H9 (cell line): ENCODE results near the gene CSRNP2. TPM values are rescaled to one million over a fixed set of nuclear protein-coding genes. Genes with fewer than 3 reads are reported as not detected.

Experiments
- DNase-seq: peaks from one replicate; pipeline ENCODE4 v3.0.0-alpha.2; 2017
- H2AFZ ChIP-seq: one replicate; pipeline ENCODE4 v1.6.1; 2013; ENCODE audit warnings: mild to moderate bottlenecking, low read length, control low read depth, moderate library complexity
- H2AK5ac ChIP-seq: 2 replicates; pipeline ENCODE4 v1.6.1; 2013; ENCODE audit warnings: low read length, control low read depth, mixed read lengths; ENCODE audit not compliant: insufficient read length
- H2BK120ac ChIP-seq: one replicate; pipeline ENCODE4 v1.6.1; 2013; ENCODE audit warnings: low read depth, mild to moderate bottlenecking, low read length, control low read depth, inconsistent platforms; ENCODE audit not compliant: poor library complexity, severe bottlenecking
- H2BK12ac ChIP-seq: 2 replicates; pipeline ENCODE4 v1.6.1; 2013; ENCODE audit warnings: low read length, control low read depth, mixed read lengths, low read depth; ENCODE audit not compliant: insufficient read length
- H2BK15ac ChIP-seq: 2 replicates; pipeline ENCODE4 v1.6.1; 2013; ENCODE audit warnings: low read depth, low read length, control low read depth
- H2BK20ac ChIP-seq: one replicate; pipeline ENCODE4 v1.6.1; 2013; ENCODE audit warnings: low read depth, mild to moderate bottlenecking, low read length, control low read depth, inconsistent platforms; ENCODE audit not compliant: poor library complexity, severe bottlenecking
- H2BK5ac ChIP-seq: 2 replicates; pipeline ENCODE4 v1.6.1; 2013; ENCODE audit warnings: low read length, control low read depth, mixed read lengths; ENCODE audit not compliant: insufficient read length
- H3K14ac ChIP-seq: 2 replicates; pipeline ENCODE4 v1.6.1; 2013; ENCODE audit warnings: low read length, control low read depth; ENCODE audit not compliant: insufficient read depth
- H3K18ac ChIP-seq: 2 replicates; pipeline ENCODE4 v1.6.1; 2013; ENCODE audit warnings: low read depth, mild to moderate bottlenecking, mixed read lengths, low read length, control low read depth; ENCODE audit not compliant: insufficient read length
- H3K23ac ChIP-seq: 2 replicates; pipeline ENCODE4 v1.6.1; 2013; ENCODE audit warnings: low read length, control low read depth, mixed read lengths, low read depth; ENCODE audit not compliant: insufficient read length
- H3K23me2 ChIP-seq: 2 replicates; pipeline ENCODE4 v1.6.1; 2013; ENCODE audit warnings: low read depth, mild to moderate bottlenecking, mixed read lengths, low read length, control low read depth; ENCODE audit not compliant: insufficient read length, poor library complexity, severe bottlenecking
- H3K27ac ChIP-seq: 2 replicates; pipeline ENCODE4 v1.5.1; 2013; ENCODE audit warnings: low read length, control low read depth, mixed read lengths, low read depth; ENCODE audit not compliant: insufficient read length
- H3K27me3 ChIP-seq: 2 replicates; pipeline ENCODE4 v1.6.1; 2013; ENCODE audit warnings: low read length, control low read depth, inconsistent platforms; ENCODE audit not compliant: insufficient read depth
- H3K4ac ChIP-seq: 2 replicates; pipeline ENCODE4 v1.6.1; 2013; ENCODE audit warnings: low read depth, mild to moderate bottlenecking, control low read depth, inconsistent platforms, low read length, moderate library complexity
- H3K4me1 ChIP-seq: 2 replicates; pipeline ENCODE4 v1.6.1; 2013; ENCODE audit warnings: low read length, control low read depth, inconsistent platforms; ENCODE audit not compliant: insufficient read depth
- H3K4me2 ChIP-seq: 2 replicates; pipeline ENCODE4 v1.6.1; 2013; ENCODE audit warnings: low read length, control low read depth, mixed read lengths; ENCODE audit not compliant: insufficient read length, insufficient read depth
- H3K56ac ChIP-seq: 2 replicates; pipeline ENCODE4 v1.6.1; 2013; ENCODE audit warnings: low read depth, mild to moderate bottlenecking, mixed read lengths, low read length, control low read depth; ENCODE audit not compliant: insufficient read length
- H3K79me1 ChIP-seq: 2 replicates; pipeline ENCODE4 v1.6.1; 2013; ENCODE audit warnings: low read depth, mild to moderate bottlenecking, moderate library complexity, low read length, control low read depth, inconsistent platforms; ENCODE audit not compliant: insufficient read depth, poor library complexity, severe bottlenecking
- H3K79me2 ChIP-seq: 2 replicates; pipeline ENCODE4 v1.6.1; 2013; ENCODE audit warnings: low read length, control low read depth, inconsistent platforms; ENCODE audit not compliant: insufficient read depth
- H3K9ac ChIP-seq: 2 replicates; pipeline ENCODE4 v1.6.1; 2013; ENCODE audit warnings: low read length, control low read depth, mixed read lengths; ENCODE audit not compliant: insufficient read length; ENCODE audit errors: extremely low read depth
- H3K9me3 ChIP-seq: one replicate; pipeline ENCODE4 v1.6.1; 2013; ENCODE audit warnings: low read depth, low read length, inconsistent platforms; ENCODE audit not compliant: control insufficient read depth
- H3T11ph ChIP-seq: one replicate; pipeline ENCODE4 v1.6.1; 2013; ENCODE audit warnings: mild to moderate bottlenecking, low read length, control low read depth, inconsistent platforms
- H4K20me1 ChIP-seq: one replicate; pipeline ENCODE4 v1.6.1; 2013; ENCODE audit not compliant: control insufficient read depth, insufficient read length, insufficient read depth
- H4K5ac ChIP-seq: 2 replicates; pipeline ENCODE4 v1.6.1; 2013; ENCODE audit warnings: low read depth, mild to moderate bottlenecking, mixed read lengths, low read length, control low read depth; ENCODE audit not compliant: insufficient read length
- H4K8ac ChIP-seq: replicated peaks from 2 replicates; pipeline ENCODE4 v1.6.1; 2013; ENCODE audit warnings: low read length, control low read depth, mixed read lengths, low read depth; ENCODE audit not compliant: insufficient read length
- H4K91ac ChIP-seq: 2 replicates; pipeline ENCODE4 v1.6.1; 2013; ENCODE audit warnings: low read depth, mild to moderate bottlenecking, moderate library complexity, mixed read lengths, low read length, control low read depth; ENCODE audit not compliant: insufficient read length
- H3K27ac Mint-ChIP-seq, 3 experiments: 2 replicates in 2 of 3; 3 replicates in 1 of 3; pipeline ENCODE4 v1.8.0; 2020 to 2021; ENCODE audit warnings: mixed read lengths in 3 of 3, mild to moderate bottlenecking in 1 of 3, moderate library complexity in 1 of 3
- H3K27me3 Mint-ChIP-seq: 2 replicates; pipeline ENCODE4 v1.8.0; 2021; ENCODE audit warnings: low read depth, mild to moderate bottlenecking, moderate library complexity, mixed read lengths
- H3K36me3 Mint-ChIP-seq, 3 experiments: 2 replicates in 2 of 3; 3 replicates in 1 of 3; pipeline ENCODE4 v1.8.0; 2020 to 2021; ENCODE audit warnings: low read depth in 3 of 3, mixed read lengths in 3 of 3; ENCODE audit not compliant: insufficient read depth in 1 of 3
- H3K4me1 Mint-ChIP-seq, 2 experiments: 2 replicates each; pipeline ENCODE4 v1.8.0; 2020; ENCODE audit warnings: mixed read lengths in 2 of 2
- H3K4me3 Mint-ChIP-seq, 2 experiments: 2 replicates in 1 of 2; 3 replicates in 1 of 2; pipeline ENCODE4 v1.8.0; 2020 to 2021; ENCODE audit warnings: mild to moderate bottlenecking in 2 of 2, mixed read lengths in 2 of 2, moderate library complexity in 1 of 2
- H3K9me3 Mint-ChIP-seq, 2 experiments: 2 replicates in 1 of 2; 3 replicates in 1 of 2; pipeline ENCODE4 v1.8.0; 2020; ENCODE audit warnings: mild to moderate bottlenecking in 2 of 2, mixed read lengths in 2 of 2, moderate library complexity in 1 of 2
- WGBS: extraction: QIAGEN DNeasy Blood & Tissue Kit; methylation state at CpG from one replicate; pipeline ENCODE4 v1.1.7; 2013; ENCODE audit warnings: missing lambda C conversion rate, low lambda C conversion rate, mixed read lengths; ENCODE audit not compliant: insufficient read length; ENCODE audit errors: extremely low coverage; 5-methylcytosine and 5-hydroxymethylcytosine counted together
- total RNA-seq: library from RNA; stranded (reverse); gene quantifications from 2 replicates; pipeline ENCODE4 v1.2.1, GENCODE V29; 2021
- TF ChIP-seq, protein P1 (sequence below): fragments of 200-600 bp; sonication (generic); conservative IDR thresholded peaks from 3 replicates; pipeline ENCODE4 v1.8.0; 2021; ENCODE audit warnings: antibody characterized with exemption, mild to moderate bottlenecking

CSRNP2 gene
- total RNA-seq, 1 experiment from 2014 or later: 38.6 TPM

DNA sequence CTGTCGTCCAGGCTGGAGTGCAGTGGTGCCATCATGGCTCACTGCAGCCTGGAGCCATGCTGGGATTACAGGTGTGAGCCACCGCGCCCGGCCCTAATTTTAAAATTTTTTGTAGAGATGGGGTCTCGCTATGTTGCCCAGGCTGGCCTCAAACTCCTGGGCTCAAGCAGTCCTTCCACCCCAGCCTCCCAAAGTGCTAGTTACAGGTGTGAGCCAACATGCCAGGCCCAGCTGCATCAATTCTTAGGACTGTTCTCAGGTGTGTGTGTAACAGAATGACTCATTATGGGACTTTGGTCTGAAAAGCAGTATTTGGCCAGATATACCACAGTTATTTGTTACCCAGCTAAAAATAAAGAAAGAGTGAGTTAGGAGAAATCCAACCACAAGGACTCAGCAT is 17.9 kb downstream of the CSRNP2 start:
- H4K91ac ChIP-seq: no peak overlapping the region
- H3K27ac ChIP-seq: no peak overlapping the region
- Mint-ChIP-seq H3K9me3 (no peaks in the 10 kb centered on the region), H3K4me1 (no peaks in the 10 kb centered on the region), H3K36me3 (peaks cover 19 to 85% (median 71%) of the 10 kb centered on the region in 3 experiments; a peak in 6 of 7 replicates), H3K4me3 (no peak overlapping the region), H3K27me3 (no peaks in the 10 kb centered on the region), H3K27ac (no peak overlapping the region)
- H3K18ac ChIP-seq: no peak overlapping the region
- TF ChIP-seq, protein P1, sequence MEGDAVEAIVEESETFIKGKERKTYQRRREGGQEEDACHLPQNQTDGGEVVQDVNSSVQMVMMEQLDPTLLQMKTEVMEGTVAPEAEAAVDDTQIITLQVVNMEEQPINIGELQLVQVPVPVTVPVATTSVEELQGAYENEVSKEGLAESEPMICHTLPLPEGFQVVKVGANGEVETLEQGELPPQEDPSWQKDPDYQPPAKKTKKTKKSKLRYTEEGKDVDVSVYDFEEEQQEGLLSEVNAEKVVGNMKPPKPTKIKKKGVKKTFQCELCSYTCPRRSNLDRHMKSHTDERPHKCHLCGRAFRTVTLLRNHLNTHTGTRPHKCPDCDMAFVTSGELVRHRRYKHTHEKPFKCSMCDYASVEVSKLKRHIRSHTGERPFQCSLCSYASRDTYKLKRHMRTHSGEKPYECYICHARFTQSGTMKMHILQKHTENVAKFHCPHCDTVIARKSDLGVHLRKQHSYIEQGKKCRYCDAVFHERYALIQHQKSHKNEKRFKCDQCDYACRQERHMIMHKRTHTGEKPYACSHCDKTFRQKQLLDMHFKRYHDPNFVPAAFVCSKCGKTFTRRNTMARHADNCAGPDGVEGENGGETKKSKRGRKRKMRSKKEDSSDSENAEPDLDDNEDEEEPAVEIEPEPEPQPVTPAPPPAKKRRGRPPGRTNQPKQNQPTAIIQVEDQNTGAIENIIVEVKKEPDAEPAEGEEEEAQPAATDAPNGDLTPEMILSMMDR: no peak
- H3T11ph ChIP-seq: no peak overlapping the region
- H2AFZ ChIP-seq: no peak overlapping the region
- no peaks in the 10 kb centered on the region for H3K79me2 ChIP-seq
- H4K8ac ChIP-seq: no peak overlapping the region
- no peak overlapping the region for H3K56ac ChIP-seq
- no peak overlapping the region for H2BK12ac ChIP-seq
- no peak overlapping the region for H3K4ac ChIP-seq
- no peaks in the 10 kb centered on the region for H3K27me3 ChIP-seq
- H4K5ac ChIP-seq: no peak overlapping the region
- no CpG with 5 or more reads among the region's 5 CpGs for WGBS
- no peaks in the 10 kb centered on the region for H3K4me1 ChIP-seq
- H2BK15ac ChIP-seq: no peak overlapping the region
- H2AK5ac ChIP-seq: no peak overlapping the region
- H3K23me2 ChIP-seq: no peaks in the 10 kb centered on the region
- H3K23ac ChIP-seq: no peak overlapping the region
- H3K4me2 ChIP-seq: no peak overlapping the region
- H3K9ac ChIP-seq: no peak overlapping the region
- DNase-seq: no peak
- no peak overlapping the region for H2BK20ac ChIP-seq
- H3K79me1 ChIP-seq: no peaks in the 10 kb centered on the region
- no peaks in the 10 kb centered on the region for H4K20me1 ChIP-seq
- H3K14ac ChIP-seq: no peak overlapping the region
- no peak overlapping the region for H2BK5ac ChIP-seq
- no peaks in the 10 kb centered on the region for H3K9me3 ChIP-seq
- H2BK120ac ChIP-seq: no peak overlapping the region
